K562 (cell line): Measurements from ENCODE around the gene PELI1. TPM values are rescaled to one million over a fixed set of nuclear protein-coding genes. Genes with fewer than 3 reads are reported as not detected.

ENCODE experiments used
- CTCF ChIP-seq, 3 experiments: IDR thresholded peaks in 2 of 3; conservative IDR thresholded peaks in 1 of 3; 2 replicates each; pipeline ENCODE4 v1.5.1; 2011 to 2012; ENCODE audit warnings: low read length in 3 of 3, mild to moderate bottlenecking in 3 of 3, control low read depth in 2 of 3, improper control_type of control experiment in 1 of 3, inconsistent platforms in 1 of 3, low read depth in 1 of 3, mixed read lengths in 1 of 3, moderate library complexity in 1 of 3; ENCODE audit not compliant: insufficient read depth in 2 of 3
- ELF4 ChIP-seq: fragments of 450-650 bp; formaldehyde crosslinking; IDR thresholded peaks from 2 replicates; pipeline ENCODE4 v1.4.0; 2022; ENCODE audit warnings: missing genetic modification characterization
- ERF ChIP-seq: fragments of 450-650 bp; formaldehyde crosslinking; IDR thresholded peaks from 2 replicates; pipeline ENCODE4 v1.4.0; 2020; ENCODE audit warnings: mild to moderate bottlenecking, mixed read lengths
- ETS1 ChIP-seq: conservative IDR thresholded peaks from 2 replicates; pipeline ENCODE4 v1.6.1; 2011; ENCODE audit warnings: low read depth, mild to moderate bottlenecking, low read length; ENCODE audit not compliant: control insufficient read depth
- NFIX ChIP-seq: fragments of 250-450 bp; sonication (Bioruptor Pico); IDR thresholded peaks from 2 replicates; pipeline ENCODE4 v1.4.0; 2020; ENCODE audit warnings: low read depth, mild to moderate bottlenecking, moderate library complexity
- RFX7 ChIP-seq: fragments of 250-450 bp; sonication (Bioruptor Pico); IDR thresholded peaks from 2 replicates; pipeline ENCODE4 v1.5.1; 2021; ENCODE audit warnings: mild to moderate bottlenecking
- TAL1 ChIP-seq: fragments of 450-650 bp; IDR thresholded peaks from 2 replicates; pipeline ENCODE4 v1.6.1; 2016; ENCODE audit warnings: mild to moderate bottlenecking
- USF1 ChIP-seq: sonication (generic); formaldehyde crosslinking; IDR thresholded peaks from 2 replicates; pipeline ENCODE4 v1.9.0; 2022; ENCODE audit warnings: mild to moderate bottlenecking, missing genetic modification reagents
- ZBED1 ChIP-seq: IDR thresholded peaks from 2 replicates; pipeline ENCODE4 v1.6.1; 2014
- ZHX1 ChIP-seq: fragments of 150-350 bp; conservative IDR thresholded peaks from 2 replicates; pipeline ENCODE4 v1.6.1; 2014; ENCODE audit warnings: low read length
- ZNF133 ChIP-seq: fragments of 250-450 bp; sonication (Bioruptor Pico); IDR thresholded peaks from 2 replicates; pipeline ENCODE4 v1.4.0; 2020; ENCODE audit warnings: mild to moderate bottlenecking
- ZNF316 ChIP-seq: fragments of 450-650 bp; IDR thresholded peaks from 2 replicates; pipeline ENCODE4 v1.6.1; 2016
- ZNF395 ChIP-seq: fragments of 200-800 bp; sonication (Bioruptor generic); IDR thresholded peaks from 2 replicates; pipeline ENCODE4 v1.6.1; 2017; ENCODE audit warnings: missing genetic modification characterization, missing compliant biosample characterization
- ZNF512 ChIP-seq: IDR thresholded peaks from 2 replicates; pipeline ENCODE4 v1.6.1; 2016; ENCODE audit warnings: missing genetic modification characterization, missing compliant biosample characterization
- ZNF561 ChIP-seq: fragments of 450-650 bp; formaldehyde crosslinking; conservative IDR thresholded peaks from 2 replicates; pipeline ENCODE4 v1.4.0; 2020; ENCODE audit warnings: mild to moderate bottlenecking, moderate library complexity
- ZNF57 ChIP-seq: fragments of 450-650 bp; formaldehyde crosslinking; IDR thresholded peaks from 2 replicates; pipeline ENCODE4 v1.4.0; 2020; ENCODE audit warnings: mild to moderate bottlenecking, moderate library complexity
- ZNF778 ChIP-seq: fragments of 450-650 bp; formaldehyde crosslinking; IDR thresholded peaks from 2 replicates; pipeline ENCODE4 v1.4.0; 2020; ENCODE audit warnings: mild to moderate bottlenecking, moderate library complexity
- ZNF785 ChIP-seq: fragments of 250-450 bp; sonication (Bioruptor Pico); IDR thresholded peaks from 2 replicates; pipeline ENCODE4 v1.4.0; 2020; ENCODE audit warnings: mild to moderate bottlenecking
- polyA plus RNA-seq, 8 experiments: library from polyadenylated mRNA; depleted of rRNA in 4 of 8; stranded (reverse) in 5 of 8; unstranded in 3 of 8; fragments of >200 nt; fragmentation: Nextera tagmentation in 2 of 8; fragmentation: Illumina TruSeq in 1 of 8; extraction: Ambion mirVana in 2 of 8; extraction: Trizol in 1 of 8; gene quantifications; 2 replicates each; pipeline versions ENCODE4 v1.2.1 to v1.2.3, GENCODE V29; 2011 to 2014; ENCODE audit warnings: inconsistent platforms in 1 of 8, missing spikeins in 1 of 8
- total RNA-seq, 7 experiments: library from RNA; depleted of rRNA in 6 of 7; stranded (reverse); fragments of >200 nt in 6 of 7; fragmentation: Illumina TruSeq in 2 of 7; extraction: Trizol in 2 of 7; gene quantifications; 2 replicates each; pipeline versions ENCODE4 v1.2.1 to v1.2.3, GENCODE V29; 2011 to 2021; ENCODE audit warnings: low replicate concordance in 1 of 7

PELI1 gene
- total and polyA plus RNA-seq, 9 of the 15 experiments (the other 6 are each of a cell fraction or from before 2014, with no cell fraction given), result 3.3 to 19.2 (median 12.5) TPM

GRCh38 chr2:64144057-64145013 is at the start of gene PELI1 (continued):
- no peak for TF ChIP-seq ZNF395 (CRISPR knock-in tag)
- no peak for TF ChIP-seq NFIX (CRISPR knock-in tag)
- no peak for TF ChIP-seq TAL1
- no peak; the same call in 1 of the 2 replicates for TF ChIP-seq ETS1
- TF ChIP-seq ZNF561 (CRISPR knock-in tag), result no peak
- no peak for TF ChIP-seq ZNF785 (CRISPR knock-in tag)
- TF ChIP-seq ZBED1, result 0 out of 2 replicates have a peak, but pooled peaks have one; percentile 19
- TF ChIP-seq ZNF512, result no peak
- TF ChIP-seq ZNF316, result no peak
- peak; percentile 33 to 61 (median 43); a peak in 4 of 6 replicates for TF ChIP-seq CTCF (IDR thresholded peaks at IDR 0.05 in 2 of 3, conservative IDR thresholded peaks at IDR 0.05 in 1 of 3; ENCODE audit: insufficient read depth in 2 of 3, low read depth in 1 of 3, low read length in 3 of 3)
- no peak for TF ChIP-seq ELF4
- no peak for TF ChIP-seq RFX7 (CRISPR knock-in tag)
- no peak for TF ChIP-seq ZNF133 (CRISPR knock-in tag)
- no peak for TF ChIP-seq USF1 (CRISPR knock-in tag)
- no peak for TF ChIP-seq ZNF57 (CRISPR knock-in tag)
- TF ChIP-seq ERF (CRISPR knock-in tag), result no peak
- no peak for TF ChIP-seq ZHX1
- no peak for TF ChIP-seq ZNF778
